HepG2 (cell line): Measurements from ENCODE around the gene MRPL20. TPM values are rescaled to one million over a fixed set of nuclear protein-coding genes. Genes with fewer than 3 reads are reported as not detected.

Source experiments
- AGO1 ChIP-seq: fragments of 200-400 bp; formaldehyde crosslinking; IDR thresholded peaks from 2 replicates; pipeline ENCODE4 v1.6.1; 2017; ENCODE audit warnings: mild to moderate bottlenecking, low read depth, low read length, moderate library complexity; ENCODE audit not compliant: poor library complexity, severe bottlenecking
- AGO2 ChIP-seq: fragments of 200-400 bp; formaldehyde crosslinking; optimal IDR thresholded peaks from 2 replicates; pipeline ENCODE3; 2017; ENCODE audit warnings: mild to moderate bottlenecking, low read depth, low read length, moderate library complexity
- CTCF ChIP-seq: sonication (generic); formaldehyde crosslinking; IDR thresholded peaks from 2 replicates; pipeline ENCODE4 v1.5.0; 2020; ENCODE audit warnings: mild to moderate bottlenecking, missing genetic modification reagents, moderate library complexity
- HNRNPL ChIP-seq: fragments of 200-400 bp; formaldehyde crosslinking; IDR thresholded peaks from 2 replicates; pipeline ENCODE4 v1.6.1; 2017; ENCODE audit warnings: mild to moderate bottlenecking, low read depth, low read length
- KDM5A ChIP-seq: fragments of 200-600 bp; sonication (generic); IDR thresholded peaks from 2 replicates; pipeline ENCODE4 v1.7.0; 2018; ENCODE audit warnings: antibody characterized with exemption, mild to moderate bottlenecking, low read length, borderline replicate concordance
- MED1 ChIP-seq: sonication (generic); formaldehyde crosslinking; IDR thresholded peaks from 2 replicates; pipeline ENCODE4 v1.4.0; 2020; ENCODE audit warnings: missing genetic modification reagents
- MTA1 ChIP-seq: sonication (generic); formaldehyde crosslinking; IDR thresholded peaks from 2 replicates; pipeline ENCODE4 v1.4.0; 2020; ENCODE audit warnings: missing genetic modification reagents, mild to moderate bottlenecking, borderline replicate concordance
- NKX3-1 ChIP-seq: sonication (generic); formaldehyde crosslinking; IDR thresholded peaks from 2 replicates; pipeline ENCODE4 v1.5.0; 2020; ENCODE audit warnings: missing genetic modification reagents
- PCBP1 ChIP-seq: fragments of 200-400 bp; formaldehyde crosslinking; IDR thresholded peaks from 2 replicates; pipeline ENCODE4 v1.6.1; 2017; ENCODE audit warnings: mild to moderate bottlenecking, low read depth, low read length, borderline replicate concordance
- SCMH1 ChIP-seq: sonication (generic); formaldehyde crosslinking; IDR thresholded peaks from 2 replicates; pipeline ENCODE4 v1.9.0; 2021; ENCODE audit warnings: missing genetic modification reagents, mild to moderate bottlenecking, borderline replicate concordance
- TBX2 ChIP-seq: sonication (generic); formaldehyde crosslinking; IDR thresholded peaks from 2 replicates; pipeline ENCODE4 v1.5.0; 2020; ENCODE audit warnings: missing genetic modification reagents, mild to moderate bottlenecking, borderline replicate concordance
- ZC3H13 ChIP-seq: sonication (generic); formaldehyde crosslinking; IDR thresholded peaks from 2 replicates; pipeline ENCODE4 v1.8.1; 2023; ENCODE audit warnings: mild to moderate bottlenecking, missing genetic modification reagents, moderate library complexity
- ZNF142 ChIP-seq: sonication (generic); formaldehyde crosslinking; IDR thresholded peaks from 2 replicates; pipeline ENCODE4 v1.4.0; 2020; ENCODE audit warnings: missing genetic modification reagents
- ZNF564 ChIP-seq: sonication (generic); formaldehyde crosslinking; IDR thresholded peaks from 2 replicates; pipeline ENCODE4 v1.8.1; 2023; ENCODE audit warnings: mild to moderate bottlenecking, missing genetic modification reagents
- ZNF644 ChIP-seq: IDR thresholded peaks from 2 replicates; pipeline ENCODE4 v1.6.1; 2016; ENCODE audit warnings: low read depth
- ZZZ3 ChIP-seq: sonication (generic); formaldehyde crosslinking; IDR thresholded peaks from 2 replicates; pipeline ENCODE4 v1.4.0; 2020; ENCODE audit warnings: missing genetic modification reagents, mild to moderate bottlenecking, borderline replicate concordance
- polyA plus RNA-seq, 8 experiments: library from polyadenylated mRNA; depleted of rRNA in 3 of 8; stranded (reverse) in 7 of 8; unstranded in 1 of 8; fragments of >200 nt; fragmentation: Illumina TruSeq in 4 of 8; extraction: Trizol in 4 of 8; gene quantifications; 2 replicates each; pipeline versions ENCODE4 v1.2.1 to v1.2.3, GENCODE V29; 2011 to 2016; ENCODE audit warnings: low read depth in 4 of 8, missing spikeins in 1 of 8, mixed read lengths in 1 of 8; ENCODE audit not compliant: insufficient read depth in 1 of 8
- total RNA-seq, 5 experiments: library from RNA; depleted of rRNA; stranded (reverse); fragments of >200 nt; fragmentation: Illumina TruSeq; extraction: Trizol; gene quantifications; 2 replicates each; pipeline ENCODE4 v1.2.3, GENCODE V29; 2016; ENCODE audit warnings: low read depth in 1 of 5

MRPL20 gene
- total and polyA plus RNA-seq, 2 of the 13 experiments (the other 11 are each of a cell fraction or from before 2014, with no cell fraction given), result 59.2 to 127 TPM

GRCh38 chr1:1435106-1435903 is 28.2 kb upstream of the MRPL20 start, which contains the start of gene VWA1 (continued):
- no peak for TF ChIP-seq ZNF142 (CRISPR knock-in tag)
- peak; percentile 79 for TF ChIP-seq AGO2
- TF ChIP-seq CTCF (CRISPR knock-in tag), result peak; percentile 14; the same call in 1 of the 2 replicates
- 0 out of 2 replicates have a peak, but pooled peaks have one; percentile 42 for TF ChIP-seq NKX3-1
- peak; percentile 69 for TF ChIP-seq MED1 (CRISPR knock-in tag)
- TF ChIP-seq ZNF564 (CRISPR knock-in tag), result peak; percentile 78; the same call in 1 of the 2 replicates
- TF ChIP-seq ZZZ3, result no peak
- no peak for TF ChIP-seq AGO1
- no peak for TF ChIP-seq ZC3H13 (CRISPR knock-in tag)
- peak; percentile 75 for TF ChIP-seq TBX2 (CRISPR knock-in tag)
- no peak for TF ChIP-seq PCBP1
- peak; percentile 29; the same call in 1 of the 2 replicates for TF ChIP-seq KDM5A
- TF ChIP-seq ZNF644 (CRISPR knock-in tag), result no peak
- no peak for TF ChIP-seq SCMH1 (CRISPR knock-in tag)
- TF ChIP-seq MTA1 (CRISPR knock-in tag), result peak; percentile 78; the same call in 1 of the 2 replicates
- TF ChIP-seq HNRNPL, result peak; percentile 70
